GM18502 (cell line): Measurements from ENCODE around the gene KRT81.
"Not testable (repeated sequence)": the region's sequence is repeated elsewhere in the genome, so short reads cannot be mapped to it uniquely, and the experiment has no call there.

Experiments
- ATAC-seq: cut with Tn5 transposase; IDR thresholded peaks from one replicate; pipeline ENCODE4 v1.9.1; 2021; ENCODE audit warnings: mild to moderate bottlenecking; ENCODE audit not compliant: unreplicated experiment, poor library complexity

The KRT81 gene

GRCh38 chr12:52245259-52245961 is 45.9 kb downstream of the KRT81 start:
- ATAC-seq = no peak

GRCh38 chr12:52244615-52244994 is 46.7 kb downstream of the KRT81 start:
- ATAC-seq = no peak

DNA sequence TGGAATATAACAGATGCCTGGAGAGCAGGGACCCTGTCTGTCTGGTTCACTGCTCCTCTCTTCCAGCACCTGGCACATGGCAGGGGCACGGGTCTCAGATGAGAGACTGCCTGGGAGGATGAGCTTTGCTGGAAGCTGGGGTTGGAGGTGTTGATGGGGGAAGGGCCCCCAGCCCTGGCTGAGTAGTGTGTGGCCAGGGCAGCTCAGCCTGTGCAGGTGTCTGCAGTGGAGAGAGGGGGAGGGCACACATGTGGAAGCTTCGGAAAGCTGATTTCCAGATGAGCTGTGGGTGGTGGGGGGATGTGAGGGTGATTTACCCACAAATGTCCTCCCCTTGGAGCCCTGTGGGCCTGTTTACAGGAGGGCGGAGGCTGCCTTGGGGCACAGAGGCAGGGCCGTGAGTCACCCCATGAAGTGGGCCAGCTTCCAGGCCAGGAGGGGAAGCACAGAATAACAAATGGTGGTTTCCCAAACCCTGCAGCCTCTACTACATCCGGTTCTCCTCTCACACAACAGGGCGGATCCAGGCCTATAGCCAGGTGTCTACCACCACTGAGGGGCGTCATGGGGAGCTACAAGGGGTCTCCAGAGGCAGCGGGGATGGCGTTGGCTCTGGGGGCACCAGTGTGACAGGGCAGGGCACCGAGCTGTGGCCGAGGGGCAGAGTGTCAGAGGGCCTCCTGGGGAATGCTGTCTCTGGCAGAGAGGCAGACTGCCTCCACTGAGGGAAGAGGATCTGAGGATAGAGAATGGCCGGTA is 47.3 kb downstream of the KRT81 start:
- ATAC-seq = peak; percentile 88

DNA sequence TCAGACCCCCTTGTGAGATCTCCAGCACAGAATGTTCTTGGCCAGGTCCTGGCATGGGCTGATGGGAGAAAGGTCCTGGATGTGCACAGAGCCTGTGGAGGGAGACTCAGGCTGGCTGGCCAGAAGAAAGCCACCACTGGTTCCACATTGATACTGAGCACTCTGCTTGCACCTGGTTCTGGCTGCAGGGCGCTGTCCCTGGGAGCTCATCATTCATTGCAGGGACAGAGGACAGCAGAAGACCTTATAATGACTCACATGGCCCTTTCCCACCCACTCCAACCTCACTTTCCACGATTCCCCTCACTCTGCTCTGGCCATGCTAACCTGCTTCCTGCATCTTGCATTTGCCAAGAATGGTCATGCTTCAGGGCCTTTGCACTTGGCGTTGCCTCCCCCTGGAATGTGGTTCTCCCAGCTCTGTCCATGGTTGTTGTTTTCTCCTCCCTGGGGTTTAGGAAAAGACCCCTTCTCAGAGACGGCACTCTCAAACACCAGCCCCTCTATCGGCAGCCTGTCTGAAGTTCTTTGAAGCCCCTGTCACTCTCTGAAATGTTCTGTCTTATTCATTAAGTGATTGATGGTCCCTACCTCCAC is 48.0 kb downstream of the KRT81 start:
- ATAC-seq = no peak

GRCh38 chr12:52242442-52243258 is 48.7 kb downstream of the KRT81 start:
- ATAC-seq = no peak

- no peak for ATAC-seq
These were observed 50.0 kb downstream of the KRT81 start for GRCh38 chr12:52241205-52241842.

- not testable (repeated sequence) for ATAC-seq
These were observed 51.1 kb downstream of the KRT81 start for GRCh38 chr12:52240247-52240646.

DNA sequence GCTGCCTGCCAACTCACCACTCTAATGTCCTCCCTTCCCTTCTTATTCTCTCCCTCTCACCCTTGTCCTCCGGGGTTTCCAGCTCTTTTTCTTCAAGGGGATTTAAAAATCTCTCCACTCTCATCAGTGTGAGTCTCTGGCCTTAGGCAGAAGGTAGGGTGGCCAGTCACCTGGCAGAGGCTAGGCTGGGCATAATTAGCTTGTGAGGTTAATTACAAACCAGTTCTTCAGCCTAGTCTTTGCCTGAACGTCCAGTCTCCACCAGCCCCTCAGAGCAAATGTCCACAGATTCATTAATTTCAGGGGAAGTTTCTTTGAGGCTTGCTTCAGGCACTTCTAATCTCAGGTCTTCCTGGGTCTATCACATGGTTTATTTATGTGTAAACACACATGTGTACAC is 51.6 kb downstream of the KRT81 start:
- ATAC-seq = no peak

DNA sequence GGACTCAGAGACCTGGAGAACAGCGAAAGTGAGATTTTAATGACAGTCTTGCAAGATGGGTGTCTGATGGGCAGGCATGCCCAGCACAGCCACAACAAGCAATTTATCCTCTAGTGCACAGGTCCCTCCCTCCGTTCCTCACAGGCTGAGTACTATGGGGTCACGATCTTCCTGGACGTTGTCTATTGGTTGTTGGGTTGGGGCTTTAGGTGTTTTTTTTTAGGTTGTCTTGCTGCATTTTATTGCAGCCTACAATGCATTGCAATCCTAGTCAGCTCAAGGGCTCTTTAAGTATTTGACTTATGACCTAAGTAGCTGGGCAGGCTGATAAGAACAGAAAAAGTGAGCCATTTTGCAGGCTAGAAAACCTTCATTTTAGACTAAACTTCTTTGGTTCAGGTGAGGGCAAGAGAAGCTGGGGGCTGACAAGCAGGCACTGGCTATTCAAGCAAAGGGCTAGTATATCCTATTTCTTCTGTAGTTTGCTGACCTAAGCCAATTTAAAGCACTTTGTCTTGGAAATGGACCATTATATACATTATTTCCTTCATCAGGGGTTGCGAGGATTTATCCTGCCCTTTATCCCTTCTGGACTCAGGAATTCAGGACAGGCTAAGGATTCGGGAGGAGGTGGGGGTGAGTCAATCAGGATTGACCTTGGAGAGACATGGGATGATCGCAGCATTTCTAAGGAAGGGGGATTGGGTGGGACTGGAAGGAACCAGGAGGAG is 52.3 kb downstream of the KRT81 start:
- ATAC-seq = no peak

DNA sequence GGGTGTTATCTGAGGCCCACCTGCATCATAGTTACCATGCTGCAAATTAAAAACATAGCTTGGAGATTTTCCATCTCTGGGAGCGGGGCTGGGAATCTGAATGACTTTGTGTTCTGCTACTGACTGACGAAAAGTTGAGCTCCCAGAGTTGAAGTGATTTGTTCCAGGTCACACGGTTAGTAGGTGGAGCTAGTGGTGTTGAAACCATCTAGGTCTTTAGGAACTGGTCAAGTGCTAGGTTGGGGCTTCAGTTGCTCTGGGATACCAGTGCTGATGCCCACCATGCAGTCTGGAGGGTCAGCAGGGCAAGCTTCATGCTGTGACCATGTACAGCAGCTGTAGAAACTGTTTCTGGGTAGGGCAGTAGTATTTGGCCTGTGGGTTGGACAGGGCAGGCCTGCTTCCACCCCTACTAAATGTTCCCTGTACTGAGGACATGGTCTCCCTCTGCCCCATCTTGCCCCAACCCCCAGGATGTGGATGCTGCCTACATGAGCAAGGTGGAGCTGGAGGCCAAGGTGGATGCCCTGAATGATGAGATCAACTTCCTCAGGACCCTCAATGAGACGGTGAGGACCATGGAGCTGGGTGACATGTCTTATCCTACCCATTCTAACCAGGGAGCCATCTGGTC is 53.0 kb downstream of the KRT81 start:
- ATAC-seq = no peak

- ATAC-seq = no peak
These were observed 54.8 kb downstream of the KRT81 start for GRCh38 chr12:52236386-52237050.
